Ectodermal cell (in vitro differentiated cells): ENCODE measurements around the gene RNU1-3.
"Not testable (repeated sequence)": the region's sequence is repeated elsewhere in the genome, so short reads cannot be mapped to it uniquely, and the experiment has no call there.

Source experiments
- H3K27ac ChIP-seq: 2 replicates; pipeline ENCODE4 v1.7.0; 2013; ENCODE audit warnings: mild to moderate bottlenecking, low read depth, low read length; ENCODE audit not compliant: insufficient read depth, poor library complexity, severe bottlenecking
- H3K27me3 ChIP-seq: 2 replicates; pipeline ENCODE4 v1.7.0; 2013; ENCODE audit warnings: mild to moderate bottlenecking, low read length; ENCODE audit not compliant: insufficient read depth, control insufficient read depth, poor library complexity, severe bottlenecking
- H3K36me3 ChIP-seq: one replicate; pipeline ENCODE4 v1.7.0; 2013; ENCODE audit warnings: low read length; ENCODE audit not compliant: control insufficient read depth, insufficient read depth
- H3K4me1 ChIP-seq: one replicate; pipeline ENCODE4 v1.7.0; 2013; ENCODE audit warnings: low read length; ENCODE audit not compliant: control insufficient read depth, insufficient read depth
- H3K4me3 ChIP-seq: 2 replicates; pipeline ENCODE4 v1.7.0; 2013; ENCODE audit warnings: low read depth, low read length, control low read depth; ENCODE audit not compliant: insufficient read depth
- H3K9me3 ChIP-seq: 2 replicates; pipeline ENCODE4 v1.7.0; 2013; ENCODE audit warnings: mild to moderate bottlenecking, low read length, moderate library complexity; ENCODE audit not compliant: control insufficient read depth
- WGBS, 2 experiments: methylation state at CpG; one replicate each; pipeline ENCODE4 v1.1.7; 2013; ENCODE audit warnings: missing lambda C conversion rate in 2 of 2; 5-methylcytosine and 5-hydroxymethylcytosine counted together

Gene RNU1-3

DNA sequence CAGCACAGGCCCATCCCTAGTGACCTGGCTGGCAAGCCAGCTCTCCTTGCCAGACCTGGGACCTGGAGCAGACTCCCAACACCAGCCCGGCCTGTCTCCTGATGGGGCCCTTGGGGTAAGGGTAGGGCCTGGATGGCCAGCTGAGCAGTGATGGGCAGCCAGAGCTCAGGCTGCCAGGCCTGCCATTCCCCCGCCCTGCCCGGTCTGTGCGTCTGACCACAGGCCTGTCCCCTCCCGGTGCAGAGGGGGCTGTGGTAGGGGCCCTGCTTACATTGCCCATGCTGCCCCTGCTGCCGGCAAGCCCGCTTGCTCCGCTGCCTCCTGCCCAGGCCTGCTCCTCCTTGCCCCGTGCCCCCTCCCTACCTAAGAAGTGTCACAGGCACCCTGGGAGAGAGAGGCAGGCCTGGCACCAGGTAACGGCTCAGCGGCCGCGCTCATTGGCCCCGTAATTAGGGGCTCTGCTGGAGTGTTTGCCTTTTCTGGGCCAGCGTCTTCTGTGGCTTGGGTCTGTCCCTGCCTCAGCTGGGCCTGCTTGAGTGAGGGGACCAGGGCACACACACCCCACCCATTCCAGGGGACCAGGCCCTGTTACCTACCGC, 37.9 kb upstream of the RNU1-3 start:
- peaks cover 10% of the 10 kb centered on the region for H3K27me3 ChIP-seq

GRCh38 chr1:16704076-16704475, 37.3 kb upstream of the RNU1-3 start:
- H3K9me3 ChIP-seq, H3K4me3 ChIP-seq, H3K36me3 ChIP-seq, H3K4me1 ChIP-seq, H3K27ac ChIP-seq: not testable (repeated sequence)
- peaks cover 15% of the 10 kb centered on the region for H3K27me3 ChIP-seq
- WGBS, 2 experiments: 85 to 94% methylated on average over 3 to 5 of the region's 13 CpGs

More for the DNA sequence above, 37.9 kb upstream of the RNU1-3 start:
- 88 to 93% methylated on average over 7 to 10 of the region's 16 CpGs for WGBS, 2 experiments
- not testable (repeated sequence) for H3K9me3 ChIP-seq, H3K4me1 ChIP-seq, H3K4me3 ChIP-seq, H3K36me3 ChIP-seq, H3K27ac ChIP-seq

GRCh38 chr1:16703602-16704001, 36.9 kb upstream of the RNU1-3 start:
- 73 to 77% methylated on average over 2 of the region's 5 CpGs for WGBS, 2 experiments
- H3K27ac ChIP-seq, H3K4me1 ChIP-seq, H3K4me3 ChIP-seq, H3K36me3 ChIP-seq, H3K9me3 ChIP-seq: not testable (repeated sequence)
- peaks cover 19% of the 10 kb centered on the region for H3K27me3 ChIP-seq

DNA sequence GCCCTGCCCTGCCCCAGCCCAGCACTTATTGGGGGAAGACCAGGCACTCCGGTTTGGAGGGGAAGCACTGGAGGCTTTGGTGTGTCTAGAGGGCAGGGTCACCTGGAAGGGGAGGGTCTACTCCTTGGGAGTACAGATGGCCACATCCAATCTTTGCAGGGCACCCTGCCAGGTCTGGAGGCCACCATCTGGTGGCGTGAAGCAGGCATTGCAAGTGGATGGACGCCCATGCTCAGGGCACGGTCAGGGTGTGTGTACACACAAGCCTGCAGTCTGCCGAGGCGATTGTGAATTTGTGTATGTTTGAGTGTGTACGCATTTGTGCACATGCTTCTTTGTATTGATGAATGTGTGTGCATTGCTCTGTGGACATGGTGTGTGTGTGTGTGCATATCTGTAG, 36.4 kb upstream of the RNU1-3 start:
- 44% methylated on average over 1 of the region's 7 CpGs; no CpG with 5 or more reads in 1 of the 2 experiments for WGBS, 2 experiments

DNA sequence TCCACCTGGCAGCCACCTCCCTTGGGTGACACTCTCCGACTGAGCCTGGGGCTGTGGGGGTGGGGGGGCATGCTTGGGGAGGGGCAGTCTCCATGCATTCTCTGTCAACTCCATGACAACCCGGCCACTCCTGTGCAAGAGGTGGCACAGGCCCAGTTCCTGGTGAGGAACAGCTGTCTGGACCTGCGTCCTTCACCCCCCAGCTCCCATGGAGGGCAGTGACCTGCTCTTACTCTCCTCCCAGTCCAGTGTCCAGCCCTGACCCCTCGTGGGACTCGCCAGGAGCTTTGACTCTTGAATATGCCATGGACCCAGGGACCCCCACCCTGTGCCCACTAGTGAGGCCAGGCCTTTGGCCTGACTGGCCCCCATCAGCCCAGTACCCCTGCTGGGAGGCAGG, 35.5 kb upstream of the RNU1-3 start:
- H3K27me3 ChIP-seq: peaks cover 25% of the 10 kb centered on the region
- H3K4me1 ChIP-seq, H3K4me3 ChIP-seq, H3K9me3 ChIP-seq, H3K36me3 ChIP-seq, H3K27ac ChIP-seq: not testable (repeated sequence)
- WGBS, 2 experiments: 97% methylated on average over 2 of the region's 5 CpGs

More for the DNA sequence above, 36.4 kb upstream of the RNU1-3 start:
- H3K9me3 ChIP-seq, H3K4me1 ChIP-seq, H3K4me3 ChIP-seq, H3K36me3 ChIP-seq, H3K27ac ChIP-seq: not testable (repeated sequence)
- H3K27me3 ChIP-seq: peaks cover 22% of the 10 kb centered on the region

- WGBS, 2 experiments: no CpG with 5 or more reads among the region's 37 CpGs
- not testable (repeated sequence) for H3K4me1 ChIP-seq, H3K9me3 ChIP-seq, H3K36me3 ChIP-seq, H3K4me3 ChIP-seq, H3K27ac ChIP-seq
- H3K27me3 ChIP-seq: peaks cover 31% of the 10 kb centered on the region
Observed at GRCh38 chr1:16701189-16701588, 34.4 kb upstream of the RNU1-3 start.

GRCh38 chr1:16700138-16700895, 33.6 kb upstream of the RNU1-3 start:
- not testable (repeated sequence) for H3K4me1 ChIP-seq, H3K27ac ChIP-seq, H3K9me3 ChIP-seq, H3K4me3 ChIP-seq, H3K36me3 ChIP-seq
- WGBS, 2 experiments: 0 to 4% methylated on average over 3 to 5 of the region's 57 CpGs
- H3K27me3 ChIP-seq: peaks cover 31% of the 10 kb centered on the region

DNA sequence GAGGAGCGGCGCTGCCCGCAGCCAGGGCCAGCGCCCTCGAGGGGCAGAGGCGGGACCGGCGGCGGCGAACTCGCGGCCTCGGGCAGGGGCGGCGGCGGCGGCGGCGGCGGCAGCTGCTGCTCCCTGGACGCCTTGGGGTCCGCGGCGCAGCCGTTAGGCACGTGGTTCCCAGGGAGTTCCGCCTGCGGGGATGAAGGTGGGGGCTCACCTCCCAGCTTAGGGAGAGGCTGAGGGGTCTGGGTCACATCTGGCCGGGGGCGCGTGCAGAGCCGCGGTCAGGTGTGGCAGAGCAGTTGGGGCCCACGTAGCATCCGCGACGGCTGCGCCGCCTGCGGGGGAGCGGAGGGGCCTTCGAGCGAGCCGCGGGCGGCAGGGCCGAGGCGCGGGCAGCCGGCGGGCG, 32.7 kb upstream of the RNU1-3 start:
- WGBS, 2 experiments: 5 to 8% methylated on average over 37 to 40 of the region's 52 CpGs
- peaks cover 35% of the 10 kb centered on the region for H3K27me3 ChIP-seq
- H3K4me1 ChIP-seq, H3K36me3 ChIP-seq, H3K4me3 ChIP-seq, H3K9me3 ChIP-seq, H3K27ac ChIP-seq: not testable (repeated sequence)

- H3K4me1 ChIP-seq, H3K9me3 ChIP-seq, H3K27ac ChIP-seq, H3K4me3 ChIP-seq, H3K36me3 ChIP-seq: not testable (repeated sequence)
- peaks cover 51% of the 10 kb centered on the region for H3K27me3 ChIP-seq
- WGBS, 2 experiments: 84 to 87% methylated on average over 2 to 3 of the region's 7 CpGs
Observed at GRCh38 chr1:16697152-16697551, 30.4 kb upstream of the RNU1-3 start.

DNA sequence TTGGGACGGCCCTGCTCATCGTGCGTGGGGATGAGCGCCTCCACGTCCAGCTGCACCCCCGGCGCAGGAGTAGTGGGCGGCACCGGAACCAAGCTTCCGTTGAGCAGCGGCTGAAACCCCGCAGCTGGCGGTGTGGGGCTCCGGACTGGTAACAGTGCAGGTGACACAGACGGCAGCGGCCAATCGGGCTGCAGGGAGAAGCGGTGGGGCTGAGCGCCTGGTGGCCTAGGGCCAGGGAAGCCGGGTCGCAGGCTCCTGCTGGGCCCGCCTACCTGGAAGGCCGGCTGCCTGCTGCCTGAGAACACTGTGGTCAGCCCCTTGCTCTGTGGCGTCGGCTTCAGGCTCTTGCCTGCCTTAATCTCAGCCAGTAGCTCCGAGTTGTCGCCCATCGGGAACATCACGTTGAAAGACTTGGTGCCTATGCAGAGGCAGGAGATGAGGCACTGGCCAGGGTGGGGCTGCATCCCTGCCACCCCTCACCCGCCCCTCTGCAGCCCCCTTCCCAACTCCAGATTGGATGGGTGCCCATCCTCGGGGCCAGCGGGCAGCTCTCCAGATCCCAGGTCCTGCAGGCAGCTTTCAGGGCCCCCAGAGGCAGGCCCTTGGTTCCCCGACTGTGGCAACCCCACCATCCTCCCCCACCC, 29.9 kb upstream of the RNU1-3 start:
- H3K36me3 ChIP-seq, H3K4me3 ChIP-seq, H3K4me1 ChIP-seq, H3K9me3 ChIP-seq, H3K27ac ChIP-seq: not testable (repeated sequence)
- WGBS, 2 experiments: 53 to 56% methylated on average over 25 to 30 of the region's 33 CpGs
- peaks cover 57% of the 10 kb centered on the region for H3K27me3 ChIP-seq
